H9 (cell line): ENCODE data around the gene PRPF4. TPM values are rescaled to one million over a fixed set of nuclear protein-coding genes. Genes with fewer than 3 reads are reported as not detected.

Source experiments
- DNase-seq: peaks from one replicate; pipeline ENCODE4 v3.0.0-alpha.2; 2017
- H2AFZ ChIP-seq: one replicate; pipeline ENCODE4 v1.6.1; 2013; ENCODE audit warnings: mild to moderate bottlenecking, low read length, control low read depth, moderate library complexity
- H2AK5ac ChIP-seq: 2 replicates; pipeline ENCODE4 v1.6.1; 2013; ENCODE audit warnings: low read length, control low read depth, mixed read lengths; ENCODE audit not compliant: insufficient read length
- H2BK120ac ChIP-seq: one replicate; pipeline ENCODE4 v1.6.1; 2013; ENCODE audit warnings: low read depth, mild to moderate bottlenecking, low read length, control low read depth, inconsistent platforms; ENCODE audit not compliant: poor library complexity, severe bottlenecking
- H2BK12ac ChIP-seq: 2 replicates; pipeline ENCODE4 v1.6.1; 2013; ENCODE audit warnings: low read length, control low read depth, mixed read lengths, low read depth; ENCODE audit not compliant: insufficient read length
- H2BK15ac ChIP-seq: 2 replicates; pipeline ENCODE4 v1.6.1; 2013; ENCODE audit warnings: low read depth, low read length, control low read depth
- H2BK20ac ChIP-seq: one replicate; pipeline ENCODE4 v1.6.1; 2013; ENCODE audit warnings: low read depth, mild to moderate bottlenecking, low read length, control low read depth, inconsistent platforms; ENCODE audit not compliant: poor library complexity, severe bottlenecking
- H2BK5ac ChIP-seq: 2 replicates; pipeline ENCODE4 v1.6.1; 2013; ENCODE audit warnings: low read length, control low read depth, mixed read lengths; ENCODE audit not compliant: insufficient read length
- H3K14ac ChIP-seq: 2 replicates; pipeline ENCODE4 v1.6.1; 2013; ENCODE audit warnings: low read length, control low read depth; ENCODE audit not compliant: insufficient read depth
- H3K18ac ChIP-seq: 2 replicates; pipeline ENCODE4 v1.6.1; 2013; ENCODE audit warnings: low read depth, mild to moderate bottlenecking, mixed read lengths, low read length, control low read depth; ENCODE audit not compliant: insufficient read length
- H3K23ac ChIP-seq: 2 replicates; pipeline ENCODE4 v1.6.1; 2013; ENCODE audit warnings: low read length, control low read depth, mixed read lengths, low read depth; ENCODE audit not compliant: insufficient read length
- H3K23me2 ChIP-seq: 2 replicates; pipeline ENCODE4 v1.6.1; 2013; ENCODE audit warnings: low read depth, mild to moderate bottlenecking, mixed read lengths, low read length, control low read depth; ENCODE audit not compliant: insufficient read length, poor library complexity, severe bottlenecking
- H3K27ac ChIP-seq: 2 replicates; pipeline ENCODE4 v1.5.1; 2013; ENCODE audit warnings: low read length, control low read depth, mixed read lengths, low read depth; ENCODE audit not compliant: insufficient read length
- H3K27me3 ChIP-seq: 2 replicates; pipeline ENCODE4 v1.6.1; 2013; ENCODE audit warnings: low read length, control low read depth, inconsistent platforms; ENCODE audit not compliant: insufficient read depth
- H3K4ac ChIP-seq: 2 replicates; pipeline ENCODE4 v1.6.1; 2013; ENCODE audit warnings: low read depth, mild to moderate bottlenecking, control low read depth, inconsistent platforms, low read length, moderate library complexity
- H3K4me1 ChIP-seq: 2 replicates; pipeline ENCODE4 v1.6.1; 2013; ENCODE audit warnings: low read length, control low read depth, inconsistent platforms; ENCODE audit not compliant: insufficient read depth
- H3K4me2 ChIP-seq: 2 replicates; pipeline ENCODE4 v1.6.1; 2013; ENCODE audit warnings: low read length, control low read depth, mixed read lengths; ENCODE audit not compliant: insufficient read length, insufficient read depth
- H3K56ac ChIP-seq: 2 replicates; pipeline ENCODE4 v1.6.1; 2013; ENCODE audit warnings: low read depth, mild to moderate bottlenecking, mixed read lengths, low read length, control low read depth; ENCODE audit not compliant: insufficient read length
- H3K79me1 ChIP-seq: 2 replicates; pipeline ENCODE4 v1.6.1; 2013; ENCODE audit warnings: low read depth, mild to moderate bottlenecking, moderate library complexity, low read length, control low read depth, inconsistent platforms; ENCODE audit not compliant: insufficient read depth, poor library complexity, severe bottlenecking
- H3K79me2 ChIP-seq: 2 replicates; pipeline ENCODE4 v1.6.1; 2013; ENCODE audit warnings: low read length, control low read depth, inconsistent platforms; ENCODE audit not compliant: insufficient read depth
- H3K9ac ChIP-seq: 2 replicates; pipeline ENCODE4 v1.6.1; 2013; ENCODE audit warnings: low read length, control low read depth, mixed read lengths; ENCODE audit not compliant: insufficient read length; ENCODE audit errors: extremely low read depth
- H3K9me3 ChIP-seq: one replicate; pipeline ENCODE4 v1.6.1; 2013; ENCODE audit warnings: low read depth, low read length, inconsistent platforms; ENCODE audit not compliant: control insufficient read depth
- H3T11ph ChIP-seq: one replicate; pipeline ENCODE4 v1.6.1; 2013; ENCODE audit warnings: mild to moderate bottlenecking, low read length, control low read depth, inconsistent platforms
- H4K20me1 ChIP-seq: one replicate; pipeline ENCODE4 v1.6.1; 2013; ENCODE audit not compliant: control insufficient read depth, insufficient read length, insufficient read depth
- H4K5ac ChIP-seq: 2 replicates; pipeline ENCODE4 v1.6.1; 2013; ENCODE audit warnings: low read depth, mild to moderate bottlenecking, mixed read lengths, low read length, control low read depth; ENCODE audit not compliant: insufficient read length
- H4K8ac ChIP-seq: replicated peaks from 2 replicates; pipeline ENCODE4 v1.6.1; 2013; ENCODE audit warnings: low read length, control low read depth, mixed read lengths, low read depth; ENCODE audit not compliant: insufficient read length
- H4K91ac ChIP-seq: 2 replicates; pipeline ENCODE4 v1.6.1; 2013; ENCODE audit warnings: low read depth, mild to moderate bottlenecking, moderate library complexity, mixed read lengths, low read length, control low read depth; ENCODE audit not compliant: insufficient read length
- H3K27ac Mint-ChIP-seq, 3 experiments: 2 replicates in 2 of 3; 3 replicates in 1 of 3; pipeline ENCODE4 v1.8.0; 2020 to 2021; ENCODE audit warnings: mixed read lengths in 3 of 3, mild to moderate bottlenecking in 1 of 3, moderate library complexity in 1 of 3
- H3K27me3 Mint-ChIP-seq: 2 replicates; pipeline ENCODE4 v1.8.0; 2021; ENCODE audit warnings: low read depth, mild to moderate bottlenecking, moderate library complexity, mixed read lengths
- H3K36me3 Mint-ChIP-seq, 3 experiments: 2 replicates in 2 of 3; 3 replicates in 1 of 3; pipeline ENCODE4 v1.8.0; 2020 to 2021; ENCODE audit warnings: low read depth in 3 of 3, mixed read lengths in 3 of 3; ENCODE audit not compliant: insufficient read depth in 1 of 3
- H3K4me1 Mint-ChIP-seq, 2 experiments: 2 replicates each; pipeline ENCODE4 v1.8.0; 2020; ENCODE audit warnings: mixed read lengths in 2 of 2
- H3K4me3 Mint-ChIP-seq, 2 experiments: 2 replicates in 1 of 2; 3 replicates in 1 of 2; pipeline ENCODE4 v1.8.0; 2020 to 2021; ENCODE audit warnings: mild to moderate bottlenecking in 2 of 2, mixed read lengths in 2 of 2, moderate library complexity in 1 of 2
- H3K9me3 Mint-ChIP-seq, 2 experiments: 2 replicates in 1 of 2; 3 replicates in 1 of 2; pipeline ENCODE4 v1.8.0; 2020; ENCODE audit warnings: mild to moderate bottlenecking in 2 of 2, mixed read lengths in 2 of 2, moderate library complexity in 1 of 2
- WGBS: extraction: QIAGEN DNeasy Blood & Tissue Kit; methylation state at CpG from one replicate; pipeline ENCODE4 v1.1.7; 2013; ENCODE audit warnings: missing lambda C conversion rate, low lambda C conversion rate, mixed read lengths; ENCODE audit not compliant: insufficient read length; ENCODE audit errors: extremely low coverage; 5-methylcytosine and 5-hydroxymethylcytosine counted together
- total RNA-seq: library from RNA; stranded (reverse); gene quantifications from 2 replicates; pipeline ENCODE4 v1.2.1, GENCODE V29; 2021
- TF ChIP-seq, protein P1 (sequence below): fragments of 200-600 bp; sonication (generic); conservative IDR thresholded peaks from 3 replicates; pipeline ENCODE4 v1.8.0; 2021; ENCODE audit warnings: antibody characterized with exemption, mild to moderate bottlenecking

Gene PRPF4
- total RNA-seq, 1 experiment from 2014 or later, result 49.8 TPM

DNA sequence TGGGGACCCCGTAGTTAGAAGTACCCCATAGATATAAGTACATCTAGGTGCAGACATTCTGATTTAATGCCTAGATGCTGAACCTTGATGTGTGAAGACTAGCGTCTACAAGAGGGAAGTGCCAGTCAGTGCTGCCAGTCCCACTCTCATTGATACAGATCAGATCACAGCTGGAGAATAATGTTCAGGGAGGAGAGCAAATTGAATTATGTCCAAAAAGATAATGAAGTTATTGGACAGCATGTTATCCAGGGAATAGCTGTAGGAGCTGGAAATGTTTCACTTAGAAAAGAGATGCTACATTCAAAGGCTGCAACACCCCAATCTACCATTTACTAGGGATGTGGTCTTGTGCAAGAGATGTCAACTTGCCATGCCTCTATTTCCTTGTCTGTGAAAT, 43.6 kb downstream of the PRPF4 start:
- no peak overlapping the region for H3K27ac ChIP-seq
- H2BK15ac ChIP-seq, result no peak overlapping the region
- no peaks in the 10 kb centered on the region; the same call in 1 of the 2 replicates for H3K27me3 ChIP-seq
- H2BK20ac ChIP-seq, result no peak overlapping the region
- no peak overlapping the region for H3K56ac ChIP-seq
- no peak overlapping the region for H2BK5ac ChIP-seq
- H3K27me3 Mint-ChIP-seq, result peaks cover 10% of the 10 kb centered on the region
- H3K9ac ChIP-seq, result no peak overlapping the region
- H2AFZ ChIP-seq, result no peak overlapping the region
- no peak overlapping the region for H3T11ph ChIP-seq
- TF ChIP-seq, protein P1, sequence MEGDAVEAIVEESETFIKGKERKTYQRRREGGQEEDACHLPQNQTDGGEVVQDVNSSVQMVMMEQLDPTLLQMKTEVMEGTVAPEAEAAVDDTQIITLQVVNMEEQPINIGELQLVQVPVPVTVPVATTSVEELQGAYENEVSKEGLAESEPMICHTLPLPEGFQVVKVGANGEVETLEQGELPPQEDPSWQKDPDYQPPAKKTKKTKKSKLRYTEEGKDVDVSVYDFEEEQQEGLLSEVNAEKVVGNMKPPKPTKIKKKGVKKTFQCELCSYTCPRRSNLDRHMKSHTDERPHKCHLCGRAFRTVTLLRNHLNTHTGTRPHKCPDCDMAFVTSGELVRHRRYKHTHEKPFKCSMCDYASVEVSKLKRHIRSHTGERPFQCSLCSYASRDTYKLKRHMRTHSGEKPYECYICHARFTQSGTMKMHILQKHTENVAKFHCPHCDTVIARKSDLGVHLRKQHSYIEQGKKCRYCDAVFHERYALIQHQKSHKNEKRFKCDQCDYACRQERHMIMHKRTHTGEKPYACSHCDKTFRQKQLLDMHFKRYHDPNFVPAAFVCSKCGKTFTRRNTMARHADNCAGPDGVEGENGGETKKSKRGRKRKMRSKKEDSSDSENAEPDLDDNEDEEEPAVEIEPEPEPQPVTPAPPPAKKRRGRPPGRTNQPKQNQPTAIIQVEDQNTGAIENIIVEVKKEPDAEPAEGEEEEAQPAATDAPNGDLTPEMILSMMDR, result no peak
- no peak overlapping the region for H3K14ac ChIP-seq
- H3K4me1 Mint-ChIP-seq, result no peaks in the 10 kb centered on the region; a peak in 1 of 4 replicates
- H3K4ac ChIP-seq, result no peak overlapping the region
- H3K9me3 Mint-ChIP-seq, result no peaks in the 10 kb centered on the region
- H3K36me3 Mint-ChIP-seq, result no peaks in the 10 kb centered on the region
- no peak overlapping the region for H2BK12ac ChIP-seq
- H3K79me1 ChIP-seq, result no peaks in the 10 kb centered on the region
- no peak overlapping the region for H3K27ac Mint-ChIP-seq
- no peak overlapping the region for H3K4me2 ChIP-seq
- no peak overlapping the region for H2BK120ac ChIP-seq
- no peak overlapping the region for H3K4me3 Mint-ChIP-seq
- no peak for DNase-seq
- WGBS, result no CpG with 5 or more reads among the region's 2 CpGs
- no peaks in the 10 kb centered on the region for H3K79me2 ChIP-seq
- H4K91ac ChIP-seq, result no peak overlapping the region
- no peaks in the 10 kb centered on the region for H3K23me2 ChIP-seq
- no peak overlapping the region for H4K5ac ChIP-seq
- no peak overlapping the region for H3K18ac ChIP-seq
- no peak overlapping the region for H4K8ac ChIP-seq
- H2AK5ac ChIP-seq, result no peak overlapping the region
- H3K4me1 ChIP-seq, result no peaks in the 10 kb centered on the region
- no peak overlapping the region for H3K23ac ChIP-seq
- H4K20me1 ChIP-seq, result no peaks in the 10 kb centered on the region
- no peaks in the 10 kb centered on the region for H3K9me3 ChIP-seq
